BLaER1 (cell line): Measurements from ENCODE around the gene DUSP2.

Source experiments
- H3K27ac ChIP-seq: shearing (Covaris generic); formaldehyde crosslinking; 2 replicates; pipeline ENCODE4 v1.8.1; 2022
- H3K27me3 ChIP-seq: shearing (Covaris generic); formaldehyde crosslinking; 2 replicates; pipeline ENCODE4 v1.8.1; 2022
- H3K36me3 ChIP-seq: shearing (Covaris generic); formaldehyde crosslinking; 2 replicates; pipeline ENCODE4 v1.8.1; 2022
- H3K4me1 ChIP-seq: shearing (Covaris generic); formaldehyde crosslinking; 2 replicates; pipeline ENCODE4 v1.8.1; 2022
- H3K4me2 ChIP-seq: shearing (Covaris generic); formaldehyde crosslinking; 2 replicates; pipeline ENCODE4 v1.8.1; 2022
- H3K4me3 ChIP-seq: shearing (Covaris generic); formaldehyde crosslinking; 2 replicates; pipeline ENCODE4 v1.8.1; 2022
- H3K9ac ChIP-seq: shearing (Covaris generic); formaldehyde crosslinking; 2 replicates; pipeline ENCODE4 v1.8.1; 2022
- H3K9me3 ChIP-seq: shearing (Covaris generic); formaldehyde crosslinking; 2 replicates; pipeline ENCODE4 v1.8.1; 2022
- H4K20me1 ChIP-seq: shearing (Covaris generic); formaldehyde crosslinking; 2 replicates; pipeline ENCODE4 v1.8.1; 2022
- Cebpa-rat ChIP-seq: shearing (Covaris generic); IDR thresholded peaks from 2 replicates; pipeline ENCODE4 v1.8.1; 2022

Gene DUSP2

GRCh38 chr2:96121414-96121813 is 23.8 kb downstream of the DUSP2 start:
- H3K9ac ChIP-seq, result no peak overlapping the region
- no peaks in the 10 kb centered on the region for H3K9me3 ChIP-seq
- no peaks in the 10 kb centered on the region for H3K36me3 ChIP-seq
- no peaks in the 10 kb centered on the region for H4K20me1 ChIP-seq
- TF ChIP-seq Cebpa-rat, result no peak
- H3K27ac ChIP-seq, result no peak overlapping the region
- H3K4me2 ChIP-seq, result no peak overlapping the region
- H3K4me1 ChIP-seq, result peaks cover 26% of the 10 kb centered on the region
- H3K4me3 ChIP-seq, result no peak overlapping the region
- peaks cover 10% of the 10 kb centered on the region; the same call in 1 of the 2 replicates for H3K27me3 ChIP-seq

- Histone ChIP-seq H3K27me3 (peaks cover 14% of the 10 kb centered on the region), H4K20me1 (no peaks in the 10 kb centered on the region), H3K9me3 (no peaks in the 10 kb centered on the region), H3K4me2 (no peak overlapping the region), H3K4me3 (no peak overlapping the region), H3K27ac (no peak overlapping the region), H3K36me3 (no peaks in the 10 kb centered on the region), H3K9ac (no peak overlapping the region), H3K4me1 (peaks cover 30% of the 10 kb centered on the region)
- no peak for TF ChIP-seq Cebpa-rat
Measured at GRCh38 chr2:96120991-96121390, 24.2 kb downstream of the DUSP2 start.

DNA sequence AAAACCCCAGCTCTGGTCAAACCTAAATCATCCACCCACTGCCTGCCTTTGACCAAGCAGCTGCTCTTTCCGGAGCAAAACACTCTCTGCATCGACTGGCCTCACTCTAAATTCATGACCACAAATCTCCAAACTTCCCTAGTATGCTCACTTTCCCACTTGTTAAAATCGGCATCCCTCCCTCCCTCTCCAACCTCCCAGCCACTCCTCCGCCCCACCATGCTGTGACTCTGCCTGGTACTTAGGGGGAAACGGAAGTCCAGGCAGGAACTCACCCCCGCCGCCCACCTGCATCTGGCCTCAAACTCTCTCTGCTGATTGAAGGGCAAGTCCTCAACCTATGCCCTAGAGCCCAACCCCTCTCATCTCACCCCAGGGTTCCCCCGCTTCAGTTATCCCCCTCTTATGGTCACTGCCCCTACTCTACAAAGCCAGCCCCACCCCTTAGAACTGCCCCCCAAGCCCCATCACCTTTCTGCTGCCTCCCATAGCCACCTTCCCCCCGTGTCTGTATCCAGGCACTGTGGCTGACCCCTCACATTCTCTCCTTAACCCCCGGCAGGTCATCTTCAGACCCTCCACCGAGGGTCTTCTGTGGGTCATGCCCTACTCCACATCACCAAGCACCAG is 25.0 kb downstream of the DUSP2 start:
- Histone ChIP-seq H3K4me1 (peaks cover 37% of the 10 kb centered on the region), H3K4me2 (peak overlapping the region; percentile 56), H3K9ac (no peak overlapping the region), H4K20me1 (no peaks in the 10 kb centered on the region), H3K9me3 (no peaks in the 10 kb centered on the region), H3K27me3 (peaks cover 22% of the 10 kb centered on the region), H3K4me3 (no peak overlapping the region), H3K36me3 (no peaks in the 10 kb centered on the region), H3K27ac (no peak overlapping the region)
- no peak for TF ChIP-seq Cebpa-rat

DNA sequence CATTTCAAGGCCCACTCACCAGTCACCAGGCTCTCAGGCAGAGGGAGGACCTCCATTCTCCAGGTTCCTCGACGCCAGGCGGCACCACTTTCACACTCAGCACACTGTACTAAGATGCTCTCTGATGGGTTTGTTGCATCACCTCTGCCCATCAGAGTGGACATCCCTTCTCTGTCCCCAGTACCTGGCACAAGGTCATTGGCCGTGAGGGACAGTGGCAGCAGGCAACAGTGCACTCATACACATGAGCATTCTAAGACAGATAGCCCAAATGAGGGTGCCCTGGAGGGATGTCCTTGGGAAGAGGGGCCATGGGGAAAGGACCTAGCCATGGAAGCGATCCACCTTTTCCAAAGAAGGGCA is 25.9 kb downstream of the DUSP2 start:
- no peaks in the 10 kb centered on the region for H3K9me3 ChIP-seq
- H3K4me2 ChIP-seq, result peak overlapping the region; percentile 56
- H4K20me1 ChIP-seq, result no peaks in the 10 kb centered on the region
- TF ChIP-seq Cebpa-rat, result no peak
- no peaks in the 10 kb centered on the region for H3K36me3 ChIP-seq
- H3K4me3 ChIP-seq, result no peak overlapping the region
- no peak overlapping the region for H3K9ac ChIP-seq
- no peak overlapping the region for H3K27ac ChIP-seq
- H3K4me1 ChIP-seq, result peaks cover 46% of the 10 kb centered on the region
- peaks cover 26% of the 10 kb centered on the region for H3K27me3 ChIP-seq

- Histone ChIP-seq H3K4me1 (peaks cover 51% of the 10 kb centered on the region), H3K27ac (no peak overlapping the region), H3K9me3 (no peaks in the 10 kb centered on the region), H3K4me2 (no peak overlapping the region), H3K27me3 (peaks cover 26% of the 10 kb centered on the region), H4K20me1 (no peaks in the 10 kb centered on the region), H3K9ac (no peak overlapping the region), H3K4me3 (no peak overlapping the region), H3K36me3 (no peaks in the 10 kb centered on the region)
- no peak for TF ChIP-seq Cebpa-rat
Measured at GRCh38 chr2:96118698-96119388, 26.4 kb downstream of the DUSP2 start.

DNA sequence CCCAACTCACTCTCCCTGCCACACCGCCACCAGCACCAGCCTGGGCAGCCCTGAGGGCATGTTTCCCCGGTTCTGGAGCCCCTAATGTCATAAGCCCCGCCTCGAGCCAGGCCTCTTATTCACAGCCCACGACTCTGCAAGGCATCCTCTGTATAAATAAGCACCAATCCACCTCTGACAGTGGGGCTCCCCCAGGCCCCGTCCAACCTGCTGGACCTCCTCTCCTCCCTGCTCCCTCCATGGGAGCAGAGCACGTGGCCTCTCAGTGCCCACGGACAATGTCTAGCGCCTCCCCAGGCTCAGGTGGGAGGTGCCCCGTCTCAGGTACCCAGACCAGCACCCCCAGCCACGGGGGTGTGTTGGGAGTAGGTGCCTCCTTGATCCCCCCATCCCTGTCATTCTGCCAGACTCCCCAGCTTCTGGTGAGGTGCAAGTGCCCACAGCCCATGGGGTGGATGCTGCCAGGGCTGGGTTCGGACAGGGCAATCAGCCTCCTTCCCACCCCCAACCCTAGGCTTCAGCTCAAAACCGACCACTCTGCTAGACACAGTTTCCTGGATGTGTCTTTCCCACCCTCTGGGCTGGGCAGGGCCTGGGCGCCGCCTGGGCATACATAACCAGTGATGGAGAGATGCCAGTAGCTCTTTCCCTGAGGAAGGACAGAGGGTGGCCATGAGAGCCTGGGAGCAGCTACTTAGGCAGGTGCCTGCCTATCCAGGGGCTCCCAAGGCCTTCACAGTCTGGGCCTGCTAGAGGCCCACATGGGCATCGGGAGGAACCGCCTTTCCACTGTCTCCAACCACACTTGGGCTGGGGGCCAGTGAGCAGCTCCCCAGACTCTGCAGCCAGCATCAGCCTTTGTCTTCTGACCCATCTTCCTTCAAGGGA is 27.3 kb downstream of the DUSP2 start:
- no peak for TF ChIP-seq Cebpa-rat
- no peak overlapping the region for H3K9ac ChIP-seq

DNA sequence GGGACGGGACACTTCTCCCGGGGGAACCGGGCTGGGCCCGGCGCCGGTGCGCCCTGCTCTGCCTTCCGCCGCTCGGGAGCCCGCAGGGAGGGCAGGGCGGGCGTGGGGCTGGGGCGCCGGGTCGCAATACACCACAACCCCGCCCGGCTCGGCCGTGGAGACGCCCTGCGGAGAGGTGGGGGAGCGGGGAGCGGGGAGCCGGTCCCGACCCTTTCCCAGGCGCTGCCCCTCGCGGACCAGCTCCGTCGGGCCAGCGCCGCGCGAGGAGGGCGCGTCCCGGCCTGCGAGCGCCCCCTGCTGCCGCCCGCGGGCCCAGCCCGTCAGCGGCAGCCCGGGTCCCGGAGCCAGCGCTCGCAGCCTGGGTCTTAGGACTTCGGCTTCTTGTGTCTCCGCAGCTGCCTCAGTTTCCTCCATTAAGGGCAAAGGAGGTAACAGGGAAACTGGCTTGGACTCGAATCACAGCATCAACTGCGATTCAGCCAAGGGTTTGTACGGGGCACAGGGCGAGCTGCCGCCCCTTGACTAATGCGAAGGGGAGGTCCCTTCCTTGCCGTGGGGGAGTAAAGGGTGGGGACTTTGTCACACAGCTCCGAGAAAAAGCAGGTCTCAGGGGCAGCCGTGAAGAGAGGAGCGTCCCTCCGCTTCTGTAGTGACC is 28.2 kb downstream of the DUSP2 start:
- peak overlapping the region; percentile 65 for H3K9ac ChIP-seq
- H3K4me2 ChIP-seq, result peak overlapping the region; percentile 98
- H3K27ac ChIP-seq, result no peak overlapping the region

More for the DNA sequence above, 27.3 kb downstream of the DUSP2 start:
- no peak overlapping the region for H3K4me3 ChIP-seq
- no peak overlapping the region for H3K27ac ChIP-seq
- H3K4me1 ChIP-seq, result peaks cover 60% of the 10 kb centered on the region
- no peaks in the 10 kb centered on the region for H3K36me3 ChIP-seq
- H3K4me2 ChIP-seq, result peak overlapping the region; percentile 98
- no peaks in the 10 kb centered on the region for H3K9me3 ChIP-seq
- H4K20me1 ChIP-seq, result no peaks in the 10 kb centered on the region
- H3K27me3 ChIP-seq, result peaks cover 26% of the 10 kb centered on the region

GRCh38 chr2:96116424-96116878 is 28.8 kb downstream of the DUSP2 start, which contains the start of gene ADRA2B:
TSS of gene ADRA2B (minus strand) at chr2:96116571. CDS start at chr2:96116149, 422 bp downstream.
- H3K4me2 ChIP-seq, result peak within 1 kb of the TSS; percentile 98
- no peaks in the 10 kb centered on the region for H3K9me3 ChIP-seq
- no peaks in the 10 kb centered on the region for H4K20me1 ChIP-seq
- TF ChIP-seq Cebpa-rat, result no peak
- no peak within 1 kb of the TSS for H3K27ac ChIP-seq
- H3K4me3 ChIP-seq, result peak within 1 kb of the TSS; percentile 74
- H3K27me3 ChIP-seq, result peaks cover 26% of the 10 kb centered on the region
- H3K36me3 ChIP-seq, result no peaks in the 10 kb centered on the region
- peak within 1 kb of the TSS; percentile 65 for H3K9ac ChIP-seq
- H3K4me1 ChIP-seq, result peaks cover 70% of the 10 kb centered on the region

More for the DNA sequence above, 28.2 kb downstream of the DUSP2 start:
- no peak for TF ChIP-seq Cebpa-rat
- Histone ChIP-seq H3K9me3 (no peaks in the 10 kb centered on the region), H3K4me3 (peak overlapping the region; percentile 74), H3K4me1 (peaks cover 69% of the 10 kb centered on the region), H3K36me3 (no peaks in the 10 kb centered on the region), H3K27me3 (peaks cover 26% of the 10 kb centered on the region), H4K20me1 (no peaks in the 10 kb centered on the region)
